Renal pelvis (tissue), 4 donors: ENCODE results near the gene PCYOX1L. TPM values are rescaled to one million over a fixed set of nuclear protein-coding genes. Genes with fewer than 3 reads are reported as not detected.
A peak's percentile ranks its signal among the peaks of the same experiment; 100 is the strongest.

Source experiments
- DNase-seq: peaks from one replicate; pipeline ENCODE4 v3.0.0-alpha.2; 2013
- polyA plus RNA-seq, 3 donors: library from polyadenylated mRNA; unstranded; fragments of 120-200 nt; gene quantifications; one replicate each; pipeline ENCODE4 v1.2.1, GENCODE V29; 2013; ENCODE audit not compliant: insufficient read length in 3 of 3

PCYOX1L gene
- polyA plus RNA-seq, 3 donors, result 18.0 to 20.1 (median 19.6) TPM

DNA sequence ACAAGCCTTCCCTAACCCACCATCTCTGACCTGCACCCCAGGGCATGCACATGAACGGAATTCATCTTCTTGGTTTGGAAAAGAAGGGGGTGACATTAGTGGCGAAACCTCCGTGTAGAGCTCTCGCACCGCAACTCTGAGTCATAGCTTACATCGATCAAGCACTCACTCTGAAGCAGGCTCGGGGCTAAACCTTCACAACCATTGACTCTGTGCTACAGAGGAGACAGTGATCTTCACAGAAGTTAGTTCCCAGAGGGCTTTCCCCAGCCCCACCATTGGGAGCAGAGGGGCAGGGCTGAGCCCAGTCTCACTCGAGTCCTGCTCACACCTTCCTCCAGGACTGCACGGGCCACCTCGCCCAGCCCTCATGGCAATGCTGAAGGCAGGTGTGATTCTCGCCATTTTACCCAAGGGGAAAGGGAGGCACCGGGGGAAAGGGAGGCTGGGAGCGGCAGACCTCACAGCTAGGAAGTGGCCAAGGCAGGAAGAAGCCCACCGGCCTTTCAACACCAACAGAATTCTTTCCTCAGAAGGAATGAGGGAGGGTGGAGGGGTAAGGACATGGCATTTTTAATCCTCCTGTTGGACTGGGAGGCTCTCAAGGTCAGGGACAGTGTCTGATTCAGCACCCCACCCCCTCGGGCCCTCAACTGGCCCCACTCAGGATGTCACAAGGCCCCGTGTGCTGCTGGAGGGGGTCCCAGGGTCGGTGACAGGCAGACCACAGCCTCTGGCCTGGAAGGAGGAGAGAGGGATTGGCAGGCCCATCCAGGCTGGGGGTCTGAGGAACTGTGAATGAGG, 47.1 kb downstream of the PCYOX1L start:
- no peak for DNase-seq

DNA sequence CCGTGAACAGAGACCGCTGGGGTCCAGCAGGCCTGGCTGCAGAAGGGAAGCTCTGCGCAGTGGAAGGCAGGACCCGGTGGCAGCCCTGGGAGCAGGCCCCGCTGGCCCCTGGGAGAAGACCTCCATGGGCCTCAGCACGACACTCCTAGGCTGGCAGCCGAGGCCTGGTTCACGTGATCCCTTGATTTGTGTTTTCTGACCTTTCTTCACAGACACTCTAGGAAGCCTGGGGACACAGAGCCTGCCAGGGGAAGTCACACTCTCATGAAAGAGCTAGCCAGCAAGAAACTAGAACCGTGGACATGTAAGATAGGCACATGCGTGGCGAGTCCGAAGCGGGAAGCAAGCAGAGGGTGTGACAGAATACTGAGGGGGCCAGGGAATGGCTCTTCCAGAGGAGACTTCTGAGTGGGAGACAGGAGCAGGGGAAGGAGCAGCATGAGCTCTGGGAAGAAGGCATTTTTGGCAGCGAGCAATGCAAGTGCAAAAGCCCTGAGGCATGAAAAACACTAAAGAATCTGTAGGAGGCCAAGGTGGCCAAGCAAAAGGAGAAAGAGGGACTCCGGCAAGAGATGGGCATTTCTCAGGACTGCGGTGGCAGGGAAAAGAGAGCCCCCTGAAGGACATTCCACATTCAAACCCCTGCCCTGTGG, 47.8 kb downstream of the PCYOX1L start:
- DNase-seq, result no peak

DNA sequence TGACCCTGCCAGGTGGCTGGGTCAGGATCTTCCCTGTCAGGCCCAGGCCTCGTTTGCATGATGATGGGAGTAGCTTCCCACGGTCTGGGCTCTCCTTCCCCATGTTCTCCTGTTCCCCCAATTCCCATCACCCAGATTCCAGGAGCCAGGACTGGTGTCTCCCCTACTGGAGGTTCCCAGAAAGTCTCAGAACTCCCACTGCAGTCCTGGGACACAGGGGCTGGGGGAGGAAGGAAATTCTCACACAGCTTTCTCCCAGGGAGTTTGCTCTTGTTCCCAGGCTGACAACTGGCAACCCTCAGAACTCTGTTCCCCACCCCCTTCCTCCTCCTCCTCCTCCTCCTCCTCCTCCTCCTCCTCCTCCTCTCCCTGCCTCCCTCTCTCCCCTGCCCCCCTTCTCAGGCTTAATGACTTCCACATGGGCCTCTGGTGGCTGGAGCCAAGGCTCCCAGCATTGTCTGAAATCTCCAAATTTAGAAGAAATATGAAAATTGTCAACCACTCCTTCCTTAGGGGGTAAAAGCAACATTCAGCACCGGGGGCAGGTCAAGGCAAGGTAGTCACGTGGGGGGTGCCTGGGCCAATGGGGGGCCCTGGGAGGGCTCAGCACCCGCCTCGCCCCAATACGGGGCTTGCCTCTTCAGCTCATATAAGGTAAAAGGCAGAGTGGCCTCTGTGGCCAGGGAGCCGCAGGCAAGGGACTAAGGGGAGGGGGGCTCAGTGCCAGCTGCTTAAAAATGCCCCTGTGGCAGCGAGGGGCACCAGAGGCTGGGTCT, 48.5 kb downstream of the PCYOX1L start:
- peak; percentile 66 for DNase-seq

DNA sequence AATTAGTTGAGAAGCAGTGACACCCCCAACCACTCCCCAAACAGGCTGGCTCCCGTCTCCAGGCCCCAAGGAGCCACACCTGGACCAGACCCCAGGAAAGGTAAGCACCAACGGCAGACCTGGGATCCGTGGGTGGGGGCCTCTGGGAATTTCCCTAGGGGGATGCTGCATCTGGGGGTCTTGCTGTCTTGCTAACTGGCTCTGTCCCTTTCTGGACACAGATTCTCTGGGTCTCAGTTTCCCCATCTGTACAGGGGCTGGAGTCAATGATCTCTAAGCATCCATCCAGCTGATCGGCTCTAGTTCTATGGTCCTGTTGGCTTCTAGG, 49.1 kb downstream of the PCYOX1L start:
- no peak for DNase-seq

DNA sequence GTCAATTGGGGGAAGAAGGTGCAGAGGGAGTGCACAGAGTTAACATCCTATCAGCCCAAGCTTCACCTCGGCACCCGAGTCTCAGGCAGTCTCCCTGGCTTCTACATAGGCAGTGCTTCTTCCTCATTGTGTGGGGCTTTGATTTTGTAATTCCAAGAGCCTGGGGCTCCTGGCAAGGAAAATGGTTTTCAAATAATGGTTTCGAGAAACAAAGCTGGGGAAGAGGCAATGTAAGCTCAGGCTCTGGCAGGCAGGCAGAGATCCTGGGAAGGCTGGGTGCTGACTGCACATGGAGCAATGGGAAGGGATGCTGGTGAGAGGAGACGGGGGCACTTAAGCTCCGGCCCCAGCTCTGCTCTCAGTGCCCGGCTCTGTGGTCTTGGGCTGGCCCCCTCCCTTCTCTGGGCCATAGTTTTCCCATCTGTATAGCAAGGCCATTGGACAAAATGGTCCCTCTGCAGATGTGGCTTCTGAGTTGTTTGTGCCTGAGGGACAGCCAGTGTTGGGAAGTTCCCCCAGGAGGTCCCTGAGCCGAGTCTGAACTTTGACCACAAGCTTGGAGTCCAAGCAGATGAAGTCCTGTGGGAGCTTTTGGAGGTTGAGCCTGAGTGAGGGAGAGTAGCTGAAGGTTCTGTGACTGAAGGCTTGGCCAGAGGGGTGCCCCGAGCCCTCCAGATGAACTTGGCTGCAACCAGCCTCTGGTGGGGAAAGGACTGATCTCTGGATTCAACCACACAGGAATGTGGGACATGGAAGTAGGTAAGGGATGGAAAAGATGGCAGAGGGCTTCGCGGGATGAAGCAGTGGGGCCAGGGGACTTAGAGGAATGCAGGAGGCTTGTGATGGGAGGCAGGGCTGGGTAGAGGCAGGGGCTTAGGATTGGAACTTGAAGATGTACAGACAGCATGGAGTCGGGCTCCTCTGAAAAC, 49.7 kb downstream of the PCYOX1L start:
- DNase-seq, result no peak

DNA sequence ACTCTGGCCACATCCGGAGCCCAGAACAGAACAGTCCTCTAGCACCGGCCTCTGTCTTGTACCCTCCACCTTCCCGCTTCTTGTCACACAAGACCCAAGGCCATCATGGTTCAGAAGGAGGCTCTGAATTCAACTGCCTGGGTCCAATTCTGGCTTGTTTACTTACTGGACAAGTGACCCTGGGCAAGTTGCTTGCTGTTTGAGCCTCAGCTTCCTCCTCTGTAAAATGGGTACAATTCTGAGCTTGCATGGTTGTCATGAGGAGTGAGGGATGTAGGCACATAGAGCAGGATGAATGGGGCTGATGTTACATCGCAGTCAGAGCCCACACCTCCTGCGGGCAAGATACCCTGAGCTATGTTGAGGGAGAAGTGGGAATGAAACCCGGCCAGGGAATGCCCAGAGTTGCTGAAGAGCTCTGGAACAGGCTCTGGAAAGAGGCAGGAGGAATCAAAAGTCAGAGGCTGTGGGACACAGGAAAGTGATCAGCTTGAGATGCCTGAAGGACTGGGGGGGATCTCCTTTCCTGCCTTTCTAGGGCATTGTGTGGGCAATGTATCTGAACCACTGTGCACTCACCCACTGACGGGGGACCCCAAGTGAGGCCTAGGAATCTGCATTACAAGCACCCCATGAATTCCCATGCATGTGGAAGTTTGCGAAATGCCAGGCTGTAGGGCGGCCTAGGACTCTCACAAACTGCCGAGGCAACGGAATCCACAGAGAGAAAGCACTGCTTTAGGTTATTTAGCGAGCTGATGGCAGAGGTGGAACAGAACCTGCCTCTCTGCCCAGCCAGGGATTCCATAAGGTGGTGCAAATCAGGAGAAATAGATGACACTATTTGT, 50.6 kb downstream of the PCYOX1L start:
- no peak for DNase-seq

DNA sequence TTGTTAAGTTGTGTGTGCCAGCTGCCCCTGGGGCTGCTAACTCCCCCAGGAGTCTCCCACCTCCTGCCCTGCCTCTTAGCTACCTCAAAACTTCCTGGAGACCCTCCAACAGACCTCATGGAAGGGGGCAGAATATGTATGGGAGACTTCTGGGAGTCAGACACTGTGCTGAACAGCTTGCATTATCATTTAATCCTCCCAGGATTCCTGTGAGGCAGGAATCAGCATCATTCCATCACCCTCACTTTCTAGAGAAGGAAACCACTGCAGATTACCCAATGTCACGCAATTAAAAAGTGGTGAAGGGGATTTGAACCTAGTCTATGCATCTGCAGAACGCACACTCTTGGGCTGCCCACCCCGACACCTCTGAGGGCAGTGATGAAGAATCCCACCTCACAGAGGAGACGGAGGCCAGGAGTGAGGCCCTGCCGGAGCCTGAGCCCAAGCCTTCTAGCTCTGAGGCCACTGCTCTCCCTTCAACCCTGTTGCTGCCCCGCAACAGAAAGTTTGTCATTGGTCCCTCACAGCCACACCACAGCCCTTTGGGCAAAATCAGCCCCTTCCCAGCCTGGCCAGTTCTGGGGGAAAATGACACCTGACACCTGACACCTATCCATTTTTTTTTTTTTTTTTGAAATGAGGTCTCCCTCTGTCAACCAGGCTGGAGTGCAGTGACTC, 51.6 kb downstream of the PCYOX1L start:
- DNase-seq, result no peak

DNA sequence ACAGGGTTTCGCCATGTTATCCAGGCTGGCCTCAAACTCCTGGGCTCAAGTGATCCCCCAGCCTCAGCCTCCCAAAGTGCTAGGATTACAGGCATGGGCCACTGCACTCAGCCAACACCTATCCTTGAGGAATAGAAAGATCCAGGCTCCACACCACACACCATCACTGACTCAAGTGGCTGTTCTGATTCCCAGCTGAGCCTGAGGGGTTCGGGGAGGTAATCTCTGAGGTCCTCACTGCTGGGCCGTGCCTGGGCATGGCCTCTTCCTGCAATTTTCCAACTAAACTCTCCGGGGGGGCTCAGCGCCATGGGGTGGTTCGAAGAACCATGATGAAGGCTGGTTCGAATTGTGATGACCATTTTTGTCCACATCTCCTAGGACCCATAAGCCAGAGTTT, 52.2 kb downstream of the PCYOX1L start:
- no peak for DNase-seq

DNA sequence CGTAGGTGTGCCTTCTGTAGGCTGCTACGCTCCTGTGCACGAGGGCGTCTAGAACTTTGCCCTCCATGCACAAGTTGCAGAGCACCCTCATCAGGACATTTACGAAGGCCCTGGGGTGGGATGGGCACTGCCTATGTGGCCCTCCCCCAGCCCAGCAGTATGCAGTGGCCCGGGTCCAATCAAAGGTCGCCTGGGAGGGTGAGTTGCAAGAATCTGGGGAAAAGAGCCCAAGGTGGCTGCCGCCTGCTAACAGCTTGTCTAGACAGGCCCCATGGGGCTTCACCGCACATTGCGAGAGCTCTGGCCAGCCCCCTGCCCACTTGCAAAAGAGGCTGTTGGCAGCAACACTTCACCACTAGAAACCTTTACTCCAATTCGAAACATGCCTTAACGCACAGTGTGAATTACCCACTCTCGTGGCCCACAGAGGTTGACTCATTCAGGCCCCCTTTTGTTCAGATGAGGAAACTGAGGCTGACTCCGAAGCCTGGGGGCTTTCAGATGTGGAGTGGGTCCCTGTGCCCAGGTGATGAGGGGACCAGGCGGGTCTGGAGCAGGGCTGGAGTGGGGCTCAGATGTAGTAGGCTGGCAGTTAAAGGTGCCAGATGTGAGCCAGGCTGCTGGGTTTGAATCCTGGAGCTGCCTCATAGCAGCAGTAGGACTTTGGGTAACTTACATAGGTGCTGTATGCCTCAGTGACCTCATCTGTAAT, 53.0 kb downstream of the PCYOX1L start:
- no peak for DNase-seq

DNA sequence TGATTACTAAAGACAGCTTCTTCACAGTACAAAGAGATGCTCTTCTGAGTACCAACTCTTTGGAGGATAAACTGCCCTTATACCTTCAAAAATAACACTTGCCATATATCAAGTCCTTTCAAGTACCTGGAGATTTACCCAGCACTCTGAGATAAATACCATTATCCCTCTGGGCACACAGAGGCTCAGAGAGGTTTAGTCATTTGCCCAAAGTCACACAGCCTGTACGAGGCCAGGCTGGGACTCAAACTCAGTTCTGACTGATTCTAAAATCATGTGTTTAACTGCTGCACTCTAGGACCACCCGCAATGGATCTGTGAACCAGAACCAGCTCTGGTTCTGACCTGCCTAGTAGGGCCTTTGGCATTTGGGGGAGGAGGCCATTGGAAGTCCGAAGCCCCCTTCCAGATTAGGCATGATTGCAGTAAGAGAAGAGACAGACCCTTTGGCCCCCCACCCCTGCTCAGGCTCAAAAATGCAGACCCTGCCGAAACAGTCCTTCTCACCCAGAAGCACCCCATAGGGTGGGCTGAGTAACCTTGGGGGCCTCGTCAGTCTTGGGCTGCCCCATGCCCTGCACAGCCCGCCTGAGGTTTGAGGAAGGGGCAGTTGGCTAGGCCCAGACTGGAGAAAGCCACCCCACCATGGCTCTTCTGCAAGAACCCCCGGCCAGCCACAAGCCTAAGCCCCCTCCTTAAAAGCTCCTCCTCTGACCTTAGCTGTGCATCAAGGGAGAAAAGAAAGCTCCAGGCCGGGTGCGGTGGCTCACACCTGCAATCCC, 54.1 kb downstream of the PCYOX1L start:
- DNase-seq, result no peak

DNA sequence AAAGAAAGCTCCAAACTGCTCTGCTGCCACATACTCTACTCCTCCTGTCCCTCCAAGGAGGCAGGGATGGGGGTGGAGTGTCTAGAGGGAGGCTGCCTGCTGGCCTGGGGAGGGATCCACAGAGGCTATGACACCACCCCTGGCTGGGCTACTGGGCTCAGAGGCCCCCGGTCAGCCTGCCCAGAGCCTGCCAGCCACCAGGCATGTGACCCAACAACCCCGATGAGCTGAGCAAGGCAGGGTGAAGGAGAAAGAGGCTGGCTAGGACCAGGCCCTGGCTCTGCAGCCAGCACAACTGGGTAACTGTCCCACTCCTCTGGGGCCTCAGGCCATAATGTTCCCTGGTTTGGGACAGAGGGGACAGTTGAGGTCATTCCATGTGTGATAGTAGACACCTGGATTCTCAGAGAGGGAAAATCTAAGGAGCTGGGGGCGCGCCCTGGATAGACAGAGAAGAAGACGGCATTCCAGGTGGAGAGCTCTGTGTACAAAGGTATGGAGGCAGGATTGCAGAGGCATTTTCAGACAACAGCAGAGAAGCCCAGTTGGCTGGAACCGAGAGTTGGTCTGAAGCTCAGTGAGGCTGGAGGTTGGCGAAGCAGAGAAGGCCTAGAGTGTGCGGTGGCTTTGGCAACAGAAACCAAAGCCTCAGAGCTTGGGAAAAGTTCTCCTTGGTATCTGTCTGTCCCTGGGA, 55.1 kb downstream of the PCYOX1L start:
- no peak for DNase-seq

DNA sequence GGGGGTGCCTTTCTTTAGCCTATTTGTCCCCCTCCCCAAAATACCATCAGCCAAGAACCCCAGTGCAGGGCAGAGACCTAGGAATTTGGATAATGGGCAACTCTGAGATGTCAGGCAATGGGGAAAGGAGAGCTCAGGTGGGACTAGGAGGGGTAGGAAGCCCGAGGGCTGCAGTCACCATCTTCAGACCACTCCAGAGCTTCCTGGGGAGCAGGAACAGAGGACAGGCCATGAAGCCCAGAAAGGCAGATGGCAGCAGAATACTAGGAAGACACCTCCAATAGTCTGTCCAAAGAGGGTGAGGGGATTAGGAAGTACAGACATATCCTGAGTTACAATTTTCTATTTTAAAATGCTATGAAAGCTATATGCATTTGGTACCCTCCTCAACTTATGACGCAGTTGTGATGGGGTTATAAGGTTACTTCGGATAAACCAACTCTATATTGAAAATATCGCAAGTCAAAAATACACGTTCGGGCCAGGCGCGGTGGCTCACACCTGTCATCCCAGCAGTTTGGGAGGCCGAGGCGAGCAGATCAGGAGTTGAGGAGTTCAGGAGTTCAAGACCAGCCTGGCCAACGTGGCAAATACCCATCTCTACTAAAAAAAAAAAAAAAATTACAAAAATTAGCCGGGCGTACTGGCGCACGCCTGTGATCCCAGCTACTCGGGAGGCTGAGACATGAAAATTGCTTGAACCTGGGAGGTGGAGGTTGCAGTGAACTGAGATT, 55.8 kb downstream of the PCYOX1L start:
- DNase-seq, result no peak

DNA sequence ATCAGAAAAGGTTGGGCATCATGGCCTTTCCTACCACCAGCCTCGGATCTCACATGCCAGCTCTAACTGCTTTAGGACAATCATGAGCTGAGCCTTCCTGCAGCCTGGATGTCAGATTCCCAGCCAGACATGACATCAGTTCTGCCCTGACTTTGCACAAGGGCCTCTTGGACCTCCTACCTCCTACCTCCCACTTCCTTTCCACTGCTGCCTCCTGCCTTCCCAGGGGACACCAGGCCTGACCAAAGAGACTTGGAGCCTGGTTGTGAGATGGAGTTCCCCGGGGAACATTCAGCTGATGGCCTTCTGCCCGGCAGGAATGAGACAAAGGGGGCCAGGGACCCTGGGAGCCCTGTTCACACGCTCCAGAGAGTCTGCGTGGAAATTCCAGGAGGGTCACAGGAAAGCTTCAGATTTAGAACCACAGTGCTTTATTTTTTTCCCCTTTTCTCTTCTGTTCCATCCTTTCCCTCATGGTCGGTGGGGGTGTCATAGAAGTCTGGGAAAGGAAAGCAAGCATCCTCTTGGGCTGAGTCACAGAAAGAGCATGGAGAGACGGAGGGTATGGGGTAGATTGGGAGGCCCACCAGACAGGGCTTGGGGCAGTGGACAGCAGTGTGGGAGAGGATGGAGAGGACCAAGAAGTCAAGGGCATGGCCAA, 56.7 kb downstream of the PCYOX1L start:
- DNase-seq, result no peak

DNA sequence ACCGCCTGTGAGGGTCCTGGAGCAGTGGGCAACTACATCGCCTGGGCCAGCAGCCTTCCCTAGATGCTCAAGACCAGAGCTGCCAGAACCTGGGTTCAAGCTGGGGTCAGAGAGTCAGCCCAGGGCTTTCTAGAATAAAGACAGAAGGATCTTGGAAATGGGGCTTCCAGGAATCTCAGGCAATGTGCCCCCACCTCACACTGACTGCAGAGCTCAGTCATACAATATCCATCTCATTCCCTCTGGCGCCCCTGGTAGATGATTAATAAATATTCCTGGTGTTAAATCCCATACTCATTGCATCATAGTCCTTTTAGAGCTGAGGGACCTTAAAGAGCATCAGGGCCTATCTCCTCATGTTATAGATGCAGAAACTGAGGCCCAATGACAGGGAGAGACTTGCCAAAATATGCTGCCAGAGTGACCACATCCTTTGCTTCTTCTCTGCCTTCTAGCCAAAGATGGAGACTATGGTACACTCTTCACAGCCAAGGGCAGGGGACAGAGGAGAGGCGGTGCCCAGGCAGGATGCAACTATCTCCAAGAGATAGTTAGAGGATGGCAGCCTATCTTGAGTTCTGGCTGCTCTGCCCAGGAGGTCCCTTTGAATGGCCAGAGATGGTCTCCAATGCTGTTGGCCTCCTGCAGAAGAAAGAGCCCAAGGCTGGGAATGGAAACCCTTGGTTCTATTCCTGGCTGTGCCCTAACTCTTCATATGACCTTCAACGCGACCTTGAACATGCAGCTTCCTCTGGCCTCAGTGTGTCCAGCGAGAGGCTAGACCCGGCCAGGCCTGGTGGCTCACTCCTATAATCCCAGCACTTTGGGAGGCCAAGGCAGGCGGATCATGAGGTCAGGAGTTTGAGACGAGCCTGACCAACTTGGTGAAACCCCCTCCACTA, 57.5 kb downstream of the PCYOX1L start:
- no peak for DNase-seq

DNA sequence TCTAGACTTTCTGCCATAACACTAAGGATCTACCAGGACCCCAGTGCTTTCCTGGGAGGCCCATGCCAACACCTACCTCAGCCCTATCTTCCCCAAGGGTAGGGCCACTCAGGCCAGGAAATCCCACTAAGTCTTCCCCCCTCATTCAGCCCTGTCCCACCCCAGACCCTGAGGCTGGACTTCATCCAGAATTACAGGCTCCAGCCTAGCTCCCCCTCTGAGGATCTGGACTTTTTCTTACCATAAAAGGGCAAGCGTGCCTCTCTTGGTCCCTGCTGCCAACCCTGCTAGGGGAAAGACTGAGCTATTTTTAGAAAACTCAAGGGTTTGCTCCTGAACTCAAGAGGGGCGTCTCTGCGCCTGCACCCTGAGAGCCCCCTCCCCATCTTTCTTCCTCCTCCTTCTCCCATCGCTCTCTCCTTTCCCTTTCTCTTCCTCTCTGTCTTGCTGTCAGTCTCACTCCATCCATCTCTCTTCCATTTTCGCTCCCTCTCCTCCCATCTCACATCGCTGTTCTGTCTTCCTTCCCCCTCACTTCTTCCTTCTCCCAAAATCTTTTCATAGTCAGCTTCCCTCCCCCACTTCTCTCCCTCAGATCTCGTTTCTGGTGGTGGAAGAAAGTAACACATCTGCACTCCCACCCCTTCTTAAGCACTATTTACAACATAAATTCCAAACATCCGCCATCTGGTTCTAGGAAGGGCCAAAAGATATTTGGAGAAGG, 59.3 kb downstream of the PCYOX1L start:
- peak; percentile 75 for DNase-seq
